SJCRH30 (cell line): Measurements from ENCODE around the gene ADPRS. TPM values are rescaled to one million over a fixed set of nuclear protein-coding genes. Genes with fewer than 3 reads are reported as not detected.

Source experiments
- DNase-seq, 2 experiments: peaks; one replicate each; pipeline ENCODE4 v3.0.0-alpha.2; 2015 to 2020
- H3K27ac ChIP-seq: fragments of 250-450 bp; sonication (Bioruptor Pico); 2 replicates; pipeline ENCODE4 v1.5.1; 2020; ENCODE audit warnings: mild to moderate bottlenecking, moderate library complexity
- H3K27me3 ChIP-seq: fragments of 250-450 bp; sonication (Bioruptor Pico); 2 replicates; pipeline ENCODE4 v1.5.1; 2020; ENCODE audit warnings: mild to moderate bottlenecking, moderate library complexity
- H3K36me3 ChIP-seq: fragments of 250-450 bp; sonication (Bioruptor Pico); 2 replicates; pipeline ENCODE4 v1.5.1; 2020; ENCODE audit warnings: mild to moderate bottlenecking, moderate library complexity
- H3K4me1 ChIP-seq: fragments of 250-450 bp; sonication (Bioruptor Pico); 2 replicates; pipeline ENCODE4 v1.5.1; 2020; ENCODE audit warnings: mild to moderate bottlenecking, moderate library complexity
- H3K4me3 ChIP-seq: fragments of 250-450 bp; sonication (Bioruptor Pico); 2 replicates; pipeline ENCODE4 v1.5.1; 2020; ENCODE audit warnings: mild to moderate bottlenecking, moderate library complexity
- H3K9me3 ChIP-seq: fragments of 250-450 bp; sonication (Bioruptor Pico); replicated peaks from 2 replicates; pipeline ENCODE4 v1.5.1; 2020; ENCODE audit warnings: mild to moderate bottlenecking, moderate library complexity
- total RNA-seq: library from RNA; depleted of rRNA; stranded (reverse); fragments of >200 nt; shearing (Covaris generic); gene quantifications from 2 replicates; pipeline ENCODE4 v1.2.3, GENCODE V29; 2014

Gene ADPRS
- total RNA-seq, 1 experiment from 2014 or later: 26.7 TPM

- no peak overlapping the region for H3K27ac ChIP-seq
- no peaks in the 10 kb centered on the region for H3K27me3 ChIP-seq
- peaks cover 9% of the 10 kb centered on the region for H3K36me3 ChIP-seq
- peaks cover 3% of the 10 kb centered on the region; the same call in 1 of the 2 replicates for H3K4me1 ChIP-seq
- H3K9me3 ChIP-seq: no peaks in the 10 kb centered on the region
- no peak for DNase-seq
- H3K4me3 ChIP-seq: no peak overlapping the region
Measured at GRCh38 chr1:36093226-36093625, 4.5 kb downstream of the ADPRS start.

- no peak for DNase-seq
- Histone ChIP-seq H3K4me3 (no peak overlapping the region), H3K4me1 (peaks cover 3% of the 10 kb centered on the region; the same call in 1 of the 2 replicates), H3K27ac (no peak overlapping the region), H3K36me3 (peaks cover 9% of the 10 kb centered on the region), H3K9me3 (no peaks in the 10 kb centered on the region), H3K27me3 (no peaks in the 10 kb centered on the region)
Measured at GRCh38 chr1:36093929-36094328, 5.2 kb downstream of the ADPRS start.

DNA sequence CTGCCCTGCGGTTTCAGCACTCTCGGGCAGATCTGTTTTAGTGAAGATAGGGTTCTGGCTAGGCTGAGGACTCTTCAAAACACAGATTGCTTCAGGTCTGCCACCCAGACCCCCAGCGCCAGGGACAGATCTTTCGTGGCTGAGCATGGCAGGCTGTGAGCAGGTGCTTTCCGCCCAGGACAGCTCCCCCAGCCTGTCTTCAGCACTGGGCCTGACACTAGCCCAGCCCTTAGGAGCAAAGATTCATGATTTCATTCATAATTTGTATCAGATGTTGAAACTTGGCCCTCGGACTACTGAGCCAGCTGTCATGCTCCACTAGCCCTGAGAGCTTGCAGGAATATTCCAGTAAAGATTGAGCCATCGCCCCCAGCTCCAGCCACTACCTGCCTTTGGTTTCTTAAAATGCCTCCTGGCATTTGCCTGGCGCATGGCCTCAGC lies 5.9 kb downstream of the ADPRS start:
- Histone ChIP-seq H3K27me3 (no peaks in the 10 kb centered on the region), H3K4me3 (no peak overlapping the region), H3K4me1 (peaks cover under 1% of the 10 kb centered on the region; the same call in 1 of the 2 replicates), H3K36me3 (peaks cover 9% of the 10 kb centered on the region), H3K9me3 (no peaks in the 10 kb centered on the region), H3K27ac (no peak overlapping the region)
- DNase-seq: no peak

DNA sequence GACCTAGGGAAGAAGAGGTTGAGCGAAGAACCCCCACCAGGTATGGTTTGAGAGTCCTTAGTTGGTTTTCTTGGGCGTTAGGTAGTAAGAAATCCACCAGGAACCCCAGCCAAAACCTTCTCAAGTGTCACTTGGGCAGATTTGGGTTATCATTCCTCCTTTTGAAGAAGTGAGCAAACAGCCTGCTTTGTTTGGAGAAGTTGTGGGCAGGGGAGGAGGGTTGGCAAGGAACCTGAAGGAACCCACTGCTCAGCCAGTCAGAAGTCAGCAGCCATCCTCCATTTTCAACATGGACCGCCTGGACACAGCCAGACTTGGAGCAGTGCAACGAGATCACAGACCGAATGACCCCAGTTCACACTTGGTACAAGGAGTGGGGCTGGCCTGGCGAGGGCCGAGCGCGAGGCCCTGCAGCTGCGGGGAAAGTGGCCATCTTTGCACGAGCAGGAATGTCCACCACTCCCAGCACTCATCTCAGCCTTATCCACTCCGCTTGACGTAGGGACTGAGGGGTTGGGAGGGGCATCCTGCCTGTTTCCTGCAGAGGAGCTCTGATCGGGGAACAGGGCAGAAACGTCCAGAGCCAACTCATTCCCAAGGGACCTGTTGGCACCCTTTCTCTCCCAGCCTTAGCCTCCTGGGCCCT lies 7.2 kb downstream of the ADPRS start:
- DNase-seq: no peak
- peaks cover 9% of the 10 kb centered on the region for H3K36me3 ChIP-seq
- H3K27me3 ChIP-seq: no peaks in the 10 kb centered on the region
- no peak overlapping the region for H3K4me3 ChIP-seq
- no peak overlapping the region for H3K27ac ChIP-seq
- H3K9me3 ChIP-seq: no peaks in the 10 kb centered on the region
- peaks cover 9% of the 10 kb centered on the region for H3K4me1 ChIP-seq

- Histone ChIP-seq H3K27me3 (no peaks in the 10 kb centered on the region), H3K27ac (no peak overlapping the region), H3K4me1 (peaks cover 9% of the 10 kb centered on the region), H3K9me3 (no peaks in the 10 kb centered on the region), H3K4me3 (no peak overlapping the region), H3K36me3 (peaks cover 9% of the 10 kb centered on the region)
- DNase-seq: peak; percentile 43 to 53
Measured at GRCh38 chr1:36096500-36097432, 8.1 kb downstream of the ADPRS start.

- Histone ChIP-seq H3K27ac (no peak overlapping the region), H3K4me1 (peaks cover 9% of the 10 kb centered on the region), H3K9me3 (no peaks in the 10 kb centered on the region), H3K27me3 (no peaks in the 10 kb centered on the region), H3K36me3 (peaks cover 6% of the 10 kb centered on the region), H3K4me3 (no peak overlapping the region)
- no peak for DNase-seq
Measured at GRCh38 chr1:36097693-36098585, 9.2 kb downstream of the ADPRS start.

DNA sequence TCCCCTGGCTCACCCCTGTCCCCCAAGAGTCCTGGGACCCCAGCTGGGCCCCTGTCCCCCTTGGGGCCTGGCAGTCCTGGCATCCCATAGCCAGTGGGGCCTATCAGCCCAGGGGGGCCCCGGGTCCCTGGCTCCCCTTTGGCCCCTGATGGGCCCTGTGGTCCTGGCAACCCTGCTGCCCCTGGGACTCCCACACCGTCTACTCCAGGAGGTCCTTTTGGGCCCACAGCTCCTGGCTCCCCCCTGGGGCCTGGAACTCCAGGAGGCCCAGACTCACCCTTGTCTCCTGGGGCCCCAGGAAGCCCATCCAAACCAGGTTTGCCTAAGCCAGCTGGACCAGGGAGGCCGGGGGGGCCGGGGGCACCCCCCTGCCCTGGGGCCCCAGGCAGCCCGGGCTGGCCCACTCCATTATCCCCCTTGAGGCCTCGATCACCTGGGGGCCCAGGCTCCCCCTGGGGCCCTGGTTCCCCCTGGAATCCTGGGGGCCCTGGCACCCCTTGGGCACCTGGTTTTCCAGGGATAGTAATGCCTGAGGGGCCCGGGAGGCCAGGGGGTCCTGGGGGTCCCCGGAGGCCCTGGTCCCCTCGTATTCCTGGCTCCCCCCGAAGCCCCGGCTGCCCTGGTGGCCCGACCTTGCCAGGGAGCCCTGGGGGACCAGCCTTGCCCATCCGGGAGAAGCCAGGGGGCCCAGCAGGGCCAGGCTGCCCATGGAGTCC lies 10.1 kb downstream of the ADPRS start:
- Histone ChIP-seq H3K4me3 (no peak overlapping the region), H3K4me1 (peaks cover 9% of the 10 kb centered on the region), H3K27me3 (no peaks in the 10 kb centered on the region), H3K9me3 (no peaks in the 10 kb centered on the region), H3K36me3 (no peaks in the 10 kb centered on the region; the same call in none of the 2 replicates), H3K27ac (no peak overlapping the region)
- DNase-seq: no peak

DNA sequence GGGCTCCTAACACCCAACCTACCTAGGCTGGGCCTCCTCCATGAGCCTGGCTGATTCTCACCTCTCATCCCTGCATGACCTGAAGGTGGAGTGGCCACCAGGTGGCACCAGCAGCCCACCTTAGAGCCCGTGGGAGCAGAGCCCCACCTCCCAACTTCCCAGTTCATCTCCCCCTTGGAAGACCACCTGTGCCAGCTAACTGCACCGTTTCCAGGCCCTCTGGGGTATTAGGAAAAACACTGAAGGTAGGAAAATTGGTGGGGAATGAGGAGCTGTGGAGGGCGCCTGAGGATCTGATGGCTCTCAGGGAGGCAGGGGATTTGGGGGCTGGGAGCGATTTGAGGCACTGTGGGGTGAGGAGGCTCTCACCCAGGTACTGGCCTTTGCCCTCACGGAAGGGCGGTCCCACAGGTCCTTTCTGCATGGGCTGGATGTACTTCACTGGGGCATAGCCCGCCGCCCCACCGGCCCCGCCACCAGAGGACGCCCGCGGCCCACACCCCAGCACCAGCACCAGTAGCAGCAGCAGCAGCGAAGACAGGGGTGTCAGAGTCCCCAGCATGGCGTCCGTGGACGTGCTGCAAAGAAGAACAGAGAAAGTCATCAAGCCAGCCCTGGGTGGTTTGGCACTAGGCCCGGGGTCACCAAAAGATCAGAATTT lies 11.1 kb downstream of the ADPRS start:
- H3K27ac ChIP-seq: no peak overlapping the region
- no peaks in the 10 kb centered on the region; the same call in none of the 2 replicates for H3K36me3 ChIP-seq
- peak; percentile 87 to 94 for DNase-seq
- H3K4me1 ChIP-seq: peaks cover 9% of the 10 kb centered on the region
- no peaks in the 10 kb centered on the region for H3K9me3 ChIP-seq
- H3K27me3 ChIP-seq: no peaks in the 10 kb centered on the region
- H3K4me3 ChIP-seq: no peak overlapping the region; the same call in 1 of the 2 replicates

GRCh38 chr1:36100376-36100775 lies 11.7 kb downstream of the ADPRS start:
- no peak for DNase-seq

GRCh38 chr1:36101546-36101945 lies 12.9 kb downstream of the ADPRS start:
- Histone ChIP-seq H3K36me3 (no peaks in the 10 kb centered on the region), H3K27ac (no peak overlapping the region), H3K4me1 (peaks cover 12% of the 10 kb centered on the region), H3K4me3 (no peak overlapping the region), H3K27me3 (no peaks in the 10 kb centered on the region), H3K9me3 (no peaks in the 10 kb centered on the region)
- no peak for DNase-seq

More at GRCh38 chr1:36100376-36100775, 11.7 kb downstream of the ADPRS start:
- H3K27me3 ChIP-seq: no peaks in the 10 kb centered on the region
- H3K4me1 ChIP-seq: peaks cover 9% of the 10 kb centered on the region
- H3K9me3 ChIP-seq: no peaks in the 10 kb centered on the region
- no peaks in the 10 kb centered on the region; the same call in 1 of the 2 replicates for H3K36me3 ChIP-seq
- H3K4me3 ChIP-seq: no peak overlapping the region; the same call in 1 of the 2 replicates
- H3K27ac ChIP-seq: no peak overlapping the region

- H3K36me3 ChIP-seq: no peaks in the 10 kb centered on the region
- no peaks in the 10 kb centered on the region for H3K9me3 ChIP-seq
- H3K4me3 ChIP-seq: no peak overlapping the region
- DNase-seq: no peak
- H3K27ac ChIP-seq: no peak overlapping the region
- H3K27me3 ChIP-seq: no peaks in the 10 kb centered on the region
- peaks cover 34% of the 10 kb centered on the region for H3K4me1 ChIP-seq
Measured at GRCh38 chr1:36106269-36106668, 17.6 kb downstream of the ADPRS start.

- Histone ChIP-seq H3K4me1 (peaks cover 34% of the 10 kb centered on the region), H3K36me3 (no peaks in the 10 kb centered on the region), H3K4me3 (no peak overlapping the region), H3K27ac (no peak overlapping the region), H3K27me3 (no peaks in the 10 kb centered on the region), H3K9me3 (no peaks in the 10 kb centered on the region)
- DNase-seq: no peak
Measured at GRCh38 chr1:36107394-36107793, 18.7 kb downstream of the ADPRS start.

- Histone ChIP-seq H3K9me3 (no peaks in the 10 kb centered on the region), H3K27me3 (no peaks in the 10 kb centered on the region), H3K27ac (peak overlapping the region; percentile 84), H3K36me3 (no peaks in the 10 kb centered on the region), H3K4me3 (peak overlapping the region; percentile 18), H3K4me1 (peaks cover 34% of the 10 kb centered on the region)
- DNase-seq: peak; percentile 91 to 93
Measured at GRCh38 chr1:36108314-36108713, 19.6 kb downstream of the ADPRS start.
